GM18498 (cell line): ENCODE data around the gene HMGB3.
"Not testable (repeated sequence)": the region's sequence is repeated elsewhere in the genome, so short reads cannot be mapped to it uniquely, and the experiment has no call there.

Source experiments
- ATAC-seq: cut with Tn5 transposase; IDR thresholded peaks from one replicate; pipeline ENCODE4 v1.9.1; 2021; ENCODE audit warnings: mild to moderate bottlenecking, moderate library complexity; ENCODE audit not compliant: unreplicated experiment

Gene HMGB3

DNA sequence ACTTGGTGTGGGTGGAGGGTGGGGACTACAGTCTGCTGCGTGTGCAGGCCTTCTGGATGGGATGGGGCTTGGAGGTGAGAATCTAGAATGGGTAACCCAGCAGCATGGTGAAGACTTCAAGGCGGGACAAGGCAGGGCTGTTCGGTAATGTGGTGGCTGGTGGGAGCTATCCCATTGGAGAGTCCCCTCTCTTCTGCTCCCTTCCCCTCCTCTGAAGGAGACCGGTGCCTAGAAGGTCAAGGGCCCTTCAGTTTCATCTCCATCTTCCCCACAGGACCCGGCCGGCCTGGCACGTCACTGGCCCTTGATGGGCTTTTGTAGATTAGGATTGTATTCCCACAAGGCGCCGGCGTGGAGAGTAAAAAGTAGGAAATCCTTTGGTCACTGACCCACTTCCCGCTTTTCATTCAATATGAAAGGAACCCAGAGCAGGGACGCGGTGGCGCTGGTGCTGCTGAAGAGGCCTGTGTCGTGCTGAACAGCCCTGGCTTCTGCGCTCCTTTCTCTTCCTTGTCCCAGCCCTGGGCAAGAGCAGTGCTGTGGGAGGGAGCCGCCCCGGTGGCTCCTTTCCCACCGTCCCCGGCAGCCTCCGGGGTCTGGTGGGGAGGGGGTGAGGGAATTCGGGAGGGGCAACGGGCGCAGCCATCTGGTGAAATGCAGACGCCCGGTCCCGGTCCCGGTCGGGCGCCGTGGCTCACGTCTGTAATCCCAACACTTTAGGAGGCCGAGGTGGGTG is 7.3 kb upstream of the HMGB3 start:
- no peak for ATAC-seq

DNA sequence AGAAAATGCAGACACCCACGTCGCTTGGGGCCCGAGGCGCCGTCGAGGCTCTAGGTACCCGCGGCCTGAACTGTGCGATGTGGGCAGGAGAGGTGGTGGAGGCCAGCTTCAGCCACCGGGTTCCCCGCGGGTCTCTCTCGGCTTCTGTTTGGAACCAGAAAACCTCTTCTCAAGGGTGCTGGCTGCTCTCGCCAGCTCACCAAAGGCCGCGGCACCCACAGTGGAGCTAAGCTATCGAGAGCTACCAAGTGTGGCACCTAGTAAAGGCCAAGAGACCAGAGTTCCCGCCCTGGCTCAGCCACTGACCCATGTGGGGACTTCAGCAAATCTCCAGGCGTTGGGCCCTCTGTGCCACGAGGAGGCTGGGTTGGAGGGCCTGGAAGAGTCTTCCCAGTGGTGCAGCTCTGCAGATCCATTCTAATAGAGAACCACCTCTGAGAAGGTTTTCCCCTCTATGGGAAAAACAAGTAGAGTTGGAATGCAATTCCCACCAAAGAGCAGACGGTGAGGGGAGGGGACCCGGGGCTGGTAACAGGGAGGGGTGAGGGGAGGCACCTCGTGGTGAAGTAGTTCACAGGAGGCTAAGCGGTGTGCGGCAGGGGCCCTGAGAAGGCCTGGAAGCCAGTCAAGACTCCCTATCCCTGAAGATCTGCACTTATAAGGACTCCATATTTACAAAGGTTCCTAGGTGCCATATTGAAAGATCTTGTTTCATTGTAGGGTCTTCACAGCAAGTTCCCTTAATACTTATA is 5.5 kb upstream of the HMGB3 start:
- no peak for ATAC-seq

DNA sequence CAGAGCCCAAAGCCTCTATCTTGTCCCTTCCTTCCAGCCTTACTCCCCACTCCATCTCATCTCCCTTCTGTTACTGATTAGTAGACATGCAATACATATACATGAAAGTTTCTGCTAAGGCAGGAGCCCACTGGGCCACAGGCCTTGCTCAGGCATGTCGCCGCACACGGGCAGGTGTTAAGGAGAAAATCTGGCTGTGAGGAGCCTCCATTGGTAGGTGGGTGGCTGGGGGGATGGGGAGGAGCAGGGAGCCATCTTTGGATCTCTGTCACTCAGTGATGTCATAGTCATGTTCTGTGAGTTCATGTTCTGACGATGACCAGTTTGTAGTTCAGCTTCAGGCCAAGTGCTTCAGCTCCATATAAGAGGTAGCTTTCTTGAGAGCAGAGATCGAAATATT is 2.9 kb upstream of the HMGB3 start:
- ATAC-seq: no peak

DNA sequence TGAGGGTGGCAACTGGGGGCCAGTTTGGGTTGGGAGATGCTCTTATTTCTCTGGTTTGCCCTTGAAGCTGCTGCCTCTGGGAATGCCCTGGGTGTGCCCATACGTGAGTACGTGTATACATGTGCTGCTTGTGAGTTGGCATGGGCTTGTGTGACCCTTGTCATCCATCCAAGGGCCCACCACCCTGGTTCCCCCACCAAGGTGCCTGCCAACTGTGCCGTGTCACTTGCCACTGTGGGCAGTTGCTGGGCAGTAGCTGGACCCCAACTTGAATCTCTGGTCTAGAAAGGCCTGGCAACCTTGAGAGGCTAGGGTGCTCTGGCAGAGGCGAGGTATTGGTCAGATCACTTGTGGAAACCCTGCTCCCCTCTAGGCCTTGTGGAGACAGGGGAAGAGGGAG is 2.4 kb upstream of the HMGB3 start:
- no peak for ATAC-seq

DNA sequence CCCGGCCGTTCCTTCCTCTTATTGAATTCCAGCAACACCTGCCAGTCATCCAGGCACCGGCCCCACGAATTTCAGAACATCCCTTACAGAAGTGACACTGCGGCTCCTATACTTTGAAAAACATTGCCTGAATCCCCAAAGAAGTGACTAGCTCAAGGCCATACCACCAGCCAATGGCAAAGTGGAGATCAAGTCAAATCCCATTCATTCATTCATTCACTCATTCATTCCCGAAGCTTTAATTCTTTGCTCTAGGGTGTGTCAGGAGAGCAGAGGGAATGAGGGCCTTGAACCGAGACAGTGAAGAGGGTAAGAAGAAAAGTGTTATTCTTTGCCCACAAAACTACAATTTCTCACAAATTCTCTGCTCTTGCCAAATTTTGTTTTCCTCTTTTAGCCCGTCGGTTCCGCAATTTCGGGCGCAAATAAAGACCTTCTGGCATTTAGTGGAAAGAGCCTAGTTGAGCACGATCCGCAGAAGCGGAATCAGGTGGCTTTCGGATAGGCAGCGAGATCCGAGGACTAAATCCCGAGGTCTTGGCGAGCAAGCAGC is 824 bp upstream of the HMGB3 start:
- ATAC-seq: no peak

DNA sequence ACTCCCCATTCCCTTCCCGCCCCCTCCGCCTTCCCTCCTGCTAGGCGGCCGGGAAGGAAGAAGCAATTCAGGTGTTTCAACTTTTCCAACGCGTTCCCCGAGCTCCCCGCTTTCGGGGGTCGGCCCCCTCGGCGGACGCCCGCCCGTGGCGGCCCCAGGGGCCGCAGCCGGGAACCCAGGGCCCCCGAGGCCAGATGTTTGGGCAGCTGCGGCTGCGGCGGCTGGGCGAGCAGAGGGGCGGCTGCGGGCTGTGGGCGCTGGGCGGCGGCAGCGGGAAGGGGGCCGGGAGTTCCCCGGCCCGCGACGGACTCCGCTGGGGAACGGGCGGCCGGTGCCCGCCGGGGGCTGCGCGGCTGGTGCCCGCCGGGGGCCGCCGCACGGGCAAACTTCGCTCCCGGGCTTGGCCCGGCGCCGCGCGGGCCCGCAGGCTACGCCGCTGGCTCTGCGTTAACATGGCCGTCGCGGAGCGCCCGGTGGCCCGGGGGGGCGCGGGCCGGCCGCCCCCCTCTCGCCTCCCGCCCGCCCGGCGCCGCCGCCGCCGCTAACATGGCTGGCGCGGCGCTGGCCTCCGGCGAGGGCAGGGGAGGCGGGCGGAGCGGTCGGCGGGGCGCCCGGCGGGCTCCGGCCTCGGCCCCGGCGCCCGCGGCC is 510 bp downstream of the HMGB3 start:
- peak; percentile 25 for ATAC-seq

DNA sequence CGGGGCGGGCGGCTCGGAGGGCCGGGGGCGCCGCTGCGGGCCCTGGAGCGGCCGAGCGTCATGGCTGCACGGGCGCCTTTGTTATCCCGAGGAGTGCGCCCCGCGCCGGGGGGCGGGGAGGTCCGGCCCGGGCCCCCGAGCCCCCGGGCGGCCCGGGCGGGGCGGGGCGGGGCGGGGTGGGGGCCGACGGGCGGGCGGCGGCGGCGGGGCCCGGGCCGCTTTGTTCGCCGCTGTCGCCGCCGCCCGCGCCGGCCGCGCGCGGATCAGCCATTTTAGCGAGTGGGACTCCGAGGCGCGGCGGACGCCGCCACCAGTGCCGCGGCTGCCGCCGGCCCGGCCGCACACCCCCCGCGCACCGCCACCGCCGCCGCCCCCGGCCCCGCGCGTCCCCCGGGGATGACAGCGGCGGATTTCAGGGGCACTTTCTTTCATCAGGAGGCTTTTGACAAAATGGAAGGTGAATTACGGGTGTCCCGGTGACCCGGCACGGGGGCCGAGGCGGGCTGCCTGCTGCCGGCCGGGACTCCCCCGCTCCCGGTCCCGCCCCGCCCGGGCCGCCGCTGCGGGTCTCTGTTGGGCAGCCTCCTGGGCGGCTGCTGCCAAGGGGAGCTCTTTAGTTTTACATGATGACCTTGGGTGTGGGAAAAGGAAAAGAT is 1.2 kb downstream of the HMGB3 start:
- peak; percentile 19 for ATAC-seq

DNA sequence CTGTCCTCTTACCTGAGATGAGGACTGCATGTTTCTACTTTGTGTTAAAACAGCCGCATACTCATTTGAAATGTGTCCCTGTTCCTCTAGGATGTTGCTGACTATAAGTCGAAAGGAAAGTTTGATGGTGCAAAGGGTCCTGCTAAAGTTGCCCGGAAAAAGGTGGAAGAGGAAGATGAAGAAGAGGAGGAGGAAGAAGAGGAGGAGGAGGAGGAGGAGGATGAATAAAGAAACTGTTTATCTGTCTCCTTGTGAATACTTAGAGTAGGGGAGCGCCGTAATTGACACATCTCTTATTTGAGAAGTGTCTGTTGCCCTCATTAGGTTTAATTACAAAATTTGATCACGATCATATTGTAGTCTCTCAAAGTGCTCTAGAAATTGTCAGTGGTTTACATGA is 4.6 kb downstream of the HMGB3 start:
- ATAC-seq: not testable (repeated sequence)

DNA sequence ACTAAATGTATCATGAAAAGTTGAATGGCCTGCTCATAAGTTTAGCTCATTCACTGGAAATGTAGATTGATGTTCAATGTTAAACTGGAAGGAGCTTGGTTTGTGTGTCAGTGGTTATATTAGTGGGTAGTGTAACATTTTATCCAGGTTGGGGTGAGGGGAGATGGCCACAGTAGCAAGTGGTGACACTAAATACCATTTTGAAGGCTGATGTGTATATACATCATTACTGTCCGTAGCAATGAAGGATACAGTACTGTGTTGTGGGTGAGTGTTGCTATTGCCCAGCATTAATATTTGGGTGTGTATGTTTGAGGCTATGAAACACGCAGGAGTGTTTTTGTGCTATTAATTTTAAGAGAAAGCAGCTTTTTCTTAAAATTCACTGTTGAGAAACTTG is 6.3 kb downstream of the HMGB3 start:
- ATAC-seq: no peak

DNA sequence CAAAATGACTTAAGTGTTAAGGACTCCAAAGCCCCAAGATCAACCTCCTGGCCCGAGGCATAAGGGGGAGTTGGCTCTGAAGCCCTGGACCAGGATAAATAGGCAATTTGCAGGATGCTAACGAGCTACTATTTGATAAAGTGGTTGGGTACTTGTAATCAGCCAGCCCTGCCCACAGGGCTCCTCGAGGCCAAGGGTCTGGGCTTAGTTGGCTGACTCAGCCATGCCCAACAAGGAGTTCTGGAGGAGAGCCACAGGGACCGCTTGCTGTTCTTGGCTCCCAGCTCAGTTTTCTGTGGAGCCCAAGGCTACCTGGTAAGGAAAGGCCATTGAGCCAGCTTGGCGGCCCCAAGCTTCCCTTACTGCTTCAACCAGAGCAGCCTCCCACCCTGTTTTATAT is 7.8 kb downstream of the HMGB3 start:
- ATAC-seq: no peak

DNA sequence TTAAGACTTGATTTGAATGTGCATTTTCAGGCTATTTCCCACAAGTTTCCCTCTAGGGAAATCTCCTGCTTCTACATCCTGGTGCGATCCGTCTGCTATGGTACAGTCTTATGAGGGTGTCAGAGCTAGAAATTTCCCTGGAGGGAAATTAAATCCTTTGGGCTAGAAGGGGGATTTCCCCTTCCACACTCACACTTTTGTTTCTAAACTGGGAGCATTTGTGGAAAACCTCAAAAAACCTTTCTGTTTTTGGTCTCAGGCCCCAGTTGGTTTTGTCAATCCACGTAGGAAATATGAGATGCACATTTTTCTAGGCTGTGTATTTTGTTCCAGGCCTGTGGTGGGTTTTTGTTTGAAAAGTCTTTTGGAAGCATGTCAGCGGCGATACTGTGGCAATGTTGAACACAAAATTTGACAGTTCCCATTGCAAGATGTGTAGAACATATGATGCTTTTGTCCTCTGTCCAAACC is 17.8 kb downstream of the HMGB3 start:
- no peak for ATAC-seq

DNA sequence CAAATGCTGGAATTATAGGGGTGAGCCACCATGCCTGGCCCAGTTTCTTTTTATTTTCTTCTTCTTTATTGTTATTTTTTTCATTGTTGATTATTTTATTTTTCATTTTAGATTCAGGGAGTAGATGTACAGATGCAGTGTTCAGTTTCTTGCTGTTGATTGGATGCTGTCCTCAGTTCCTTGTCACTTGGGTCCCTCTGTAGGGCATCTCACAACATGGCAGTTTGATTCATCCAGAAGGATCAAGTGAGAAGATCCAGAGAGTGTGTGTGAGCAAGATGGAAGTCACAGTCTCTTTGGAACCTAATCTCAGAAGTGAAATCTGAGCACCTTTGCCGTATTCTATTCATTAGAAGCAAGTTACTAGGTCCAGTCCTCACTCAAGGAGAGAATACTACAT is 20.9 kb downstream of the HMGB3 start:
- no peak for ATAC-seq

DNA sequence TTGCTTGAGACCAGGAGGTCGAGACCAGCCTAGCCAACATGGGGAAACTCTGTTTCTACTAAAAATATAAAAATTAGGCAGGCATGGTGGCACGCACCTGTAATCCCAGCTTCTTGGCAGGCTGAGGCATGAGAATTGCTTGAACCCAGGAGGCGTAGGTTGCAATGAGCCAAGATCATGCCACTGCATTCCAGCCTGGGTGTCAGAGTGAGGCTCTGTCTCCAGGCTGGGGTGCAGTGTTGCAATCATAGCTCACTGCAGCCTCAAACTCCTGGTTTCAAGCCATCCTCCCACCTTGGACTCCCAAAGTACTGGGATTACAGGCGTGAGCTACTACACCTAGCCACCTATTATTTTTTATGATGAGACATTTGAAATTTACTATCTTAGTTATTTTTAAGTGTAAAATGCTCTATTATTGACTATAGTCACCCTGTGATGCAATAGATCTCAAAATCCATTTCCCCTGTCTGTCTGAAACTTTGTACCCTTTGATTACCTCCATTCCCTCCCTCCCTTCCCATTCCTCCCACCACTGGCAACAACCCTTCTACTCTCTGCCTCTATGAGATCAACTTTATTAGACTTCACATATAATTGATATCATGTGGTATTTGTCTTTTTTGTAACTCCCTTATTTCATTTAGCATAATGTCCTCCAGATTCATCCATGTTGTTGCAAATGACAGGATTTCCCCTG is 23.4 kb downstream of the HMGB3 start:
- ATAC-seq: no peak

DNA sequence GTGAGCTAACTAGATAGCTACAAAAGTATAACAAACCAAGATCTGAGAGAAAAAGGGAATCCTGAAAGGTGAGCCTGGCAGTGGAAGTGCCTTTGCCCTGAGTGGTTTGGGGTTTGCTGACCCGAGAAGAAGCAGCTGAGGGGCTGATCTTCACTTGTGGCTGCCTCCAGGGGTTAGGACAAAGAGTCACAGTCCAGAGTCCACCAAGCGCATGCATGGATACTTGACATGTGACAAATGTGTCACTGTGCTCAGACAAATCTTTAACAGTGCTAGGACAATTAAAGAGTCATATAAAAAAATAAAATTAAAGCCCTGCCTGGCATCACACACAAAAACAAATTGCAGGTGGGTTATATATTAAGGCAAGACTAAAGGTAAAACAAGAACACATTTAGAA is 26.4 kb downstream of the HMGB3 start:
- no peak for ATAC-seq

DNA sequence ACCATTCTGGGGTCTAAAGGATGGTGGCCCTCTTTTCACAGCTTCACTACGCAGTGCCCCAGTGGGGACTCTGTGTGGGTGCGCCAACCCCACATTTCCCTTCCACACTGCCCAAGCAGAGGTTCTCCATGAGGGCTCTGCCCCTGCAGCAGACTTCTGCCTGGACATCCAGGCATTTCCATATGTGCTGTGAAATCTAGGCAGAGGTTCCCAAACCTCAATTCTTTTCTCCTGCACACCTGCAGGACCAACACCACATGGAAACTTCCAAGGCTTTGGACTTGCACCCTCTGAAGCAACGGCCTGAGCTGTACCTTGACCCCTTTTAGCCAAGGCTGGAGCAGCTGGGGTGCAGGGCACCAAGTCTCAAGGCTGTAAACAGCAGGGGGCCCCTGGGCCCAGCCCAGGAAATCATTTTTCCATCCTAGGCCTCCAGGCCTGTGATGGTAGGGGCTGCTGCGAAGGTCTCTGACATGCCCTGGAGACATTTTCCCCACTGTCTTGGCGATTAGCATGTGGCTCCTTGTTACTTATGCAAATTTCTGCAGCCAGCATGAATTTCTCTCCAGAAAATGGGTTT is 30.1 kb downstream of the HMGB3 start:
- ATAC-seq: no peak

DNA sequence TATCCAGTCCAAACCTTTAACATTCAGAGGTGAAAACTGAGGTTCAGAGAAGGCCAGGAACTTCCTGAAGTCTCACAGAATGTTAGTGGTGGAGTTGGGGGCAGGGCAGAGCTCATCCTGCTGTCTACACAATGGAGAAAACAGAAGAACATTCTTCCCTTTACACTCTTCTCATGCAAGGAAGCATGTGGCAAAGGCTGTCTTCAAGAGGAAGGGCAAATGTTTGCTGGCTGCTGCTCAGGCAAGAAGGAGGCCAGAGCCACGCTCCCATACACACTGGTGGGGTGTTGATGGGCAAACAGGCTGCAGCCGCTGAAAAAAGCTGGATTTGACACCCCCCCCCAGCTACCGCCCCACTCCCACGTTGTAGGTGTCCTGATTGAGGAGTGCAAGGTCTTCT is 32.5 kb downstream of the HMGB3 start:
- no peak for ATAC-seq

DNA sequence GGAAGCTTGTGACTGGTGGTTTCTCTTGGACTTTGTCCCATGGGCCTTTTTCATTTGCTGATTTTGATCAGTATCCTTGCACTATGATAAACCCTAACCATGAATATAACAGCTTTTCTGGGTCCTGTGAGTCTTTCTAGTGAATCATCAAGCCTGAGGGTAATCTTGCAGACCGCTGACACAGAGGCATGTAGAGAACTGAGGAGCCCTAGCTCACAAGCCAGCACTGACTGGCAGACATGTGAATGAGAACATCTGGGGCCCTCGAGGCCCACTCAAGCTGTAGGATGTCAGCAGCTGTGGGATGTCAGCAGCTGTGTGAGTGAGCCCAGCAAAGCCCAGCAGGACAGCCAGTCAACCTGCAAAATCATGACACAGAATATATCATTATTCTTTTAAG is 36.7 kb downstream of the HMGB3 start:
- no peak for ATAC-seq

DNA sequence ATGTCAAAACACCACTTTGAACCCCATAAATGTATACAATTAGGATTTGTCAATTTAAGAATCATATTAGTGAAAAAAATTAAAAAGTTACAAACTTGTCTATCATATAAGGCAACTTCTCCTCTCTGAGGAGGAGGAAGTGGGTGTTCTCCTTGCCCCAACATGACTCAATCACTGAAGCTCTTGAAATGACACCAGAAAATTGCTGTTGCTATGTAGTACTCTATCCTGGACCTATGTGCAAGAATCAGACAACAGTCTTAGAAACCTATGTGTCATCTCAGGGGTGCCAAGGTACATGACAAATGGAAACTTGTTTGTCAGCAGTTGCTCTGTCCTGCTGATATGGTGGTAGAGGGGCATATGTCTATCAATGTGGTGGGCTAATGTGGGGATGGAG is 47.7 kb downstream of the HMGB3 start:
- no peak for ATAC-seq

DNA sequence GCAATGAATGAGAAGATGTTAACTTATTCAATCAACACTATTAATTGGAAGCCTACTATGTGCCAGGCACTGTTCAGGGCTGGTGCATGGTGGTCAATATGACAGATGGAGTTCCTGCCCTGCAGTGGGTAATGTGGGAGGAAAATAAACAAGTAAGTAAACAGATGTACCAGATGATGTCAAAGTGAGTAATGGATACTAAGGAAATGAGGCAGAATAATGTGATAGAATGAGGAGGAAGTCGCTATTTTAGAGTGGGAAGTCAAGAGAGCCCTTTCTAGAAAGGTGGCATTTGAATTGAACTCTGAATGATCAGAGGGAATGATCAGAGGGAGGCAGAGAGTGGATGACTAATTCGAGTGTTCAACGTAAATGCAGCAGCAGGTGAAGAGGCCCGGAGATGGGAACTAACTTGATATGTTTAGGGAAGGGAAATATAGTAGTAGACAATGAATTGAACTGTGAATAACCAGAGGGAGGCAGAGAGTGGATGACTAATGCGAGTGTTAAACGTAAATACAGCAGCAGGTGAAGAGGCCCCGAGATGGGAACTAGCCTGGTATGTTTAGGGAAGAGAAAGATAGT is 48.3 kb downstream of the HMGB3 start:
- no peak for ATAC-seq

DNA sequence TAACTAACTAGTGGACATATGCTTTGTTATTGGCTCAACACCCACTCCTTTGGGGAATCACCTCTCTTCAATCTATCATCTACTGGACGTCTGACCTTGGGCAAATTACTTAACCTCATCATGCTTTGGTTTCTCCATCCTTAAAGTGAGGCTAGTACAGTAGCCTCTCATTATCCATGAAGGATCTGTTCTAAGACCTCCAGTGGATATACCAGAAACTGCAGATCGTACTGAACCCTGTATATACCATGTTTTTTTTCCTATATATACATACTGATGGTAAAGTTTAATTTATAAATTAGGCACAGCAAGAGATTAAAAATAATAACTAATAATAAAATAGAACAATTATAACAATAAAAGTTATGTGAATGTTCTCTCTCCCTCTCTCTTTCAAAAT is 56.2 kb downstream of the HMGB3 start:
- ATAC-seq: no peak
